Osteocyte (in vitro differentiated cells): ENCODE data around the gene MAP7D2. TPM values are rescaled to one million over a fixed set of nuclear protein-coding genes. Genes with fewer than 3 reads are reported as not detected.

ENCODE experiments used
- DNase-seq: peaks from one replicate; pipeline ENCODE4 v3.0.0; 2021; ENCODE audit warnings: mixed read lengths; ENCODE audit not compliant: unreplicated experiment; ENCODE audit errors: extremely low spot score
- H3K27ac Mint-ChIP-seq: one replicate; pipeline ENCODE4 v1.8.0; 2021; ENCODE audit warnings: mild to moderate bottlenecking, mixed read lengths; ENCODE audit not compliant: unreplicated experiment
- H3K27me3 Mint-ChIP-seq: one replicate; pipeline ENCODE4 v1.8.0; 2021; ENCODE audit warnings: mixed read lengths; ENCODE audit not compliant: unreplicated experiment
- H3K36me3 Mint-ChIP-seq: one replicate; pipeline ENCODE4 v1.8.0; 2021; ENCODE audit warnings: mixed read lengths; ENCODE audit not compliant: unreplicated experiment
- H3K4me1 Mint-ChIP-seq: one replicate; pipeline ENCODE4 v1.8.0; 2021; ENCODE audit warnings: mixed read lengths; ENCODE audit not compliant: unreplicated experiment
- H3K4me3 Mint-ChIP-seq: one replicate; pipeline ENCODE4 v1.8.0; 2021; ENCODE audit warnings: mild to moderate bottlenecking, moderate library complexity, mixed read lengths; ENCODE audit not compliant: unreplicated experiment
- H3K9me3 Mint-ChIP-seq: one replicate; pipeline ENCODE4 v1.8.0; 2021; ENCODE audit warnings: mixed read lengths; ENCODE audit not compliant: unreplicated experiment
- CTCF ChIP-seq: fragments of 200-600 bp; sonication (generic); IDR thresholded peaks from 2 replicates; pipeline ENCODE4 v1.5.0; 2021; ENCODE audit warnings: antibody characterized with exemption, mild to moderate bottlenecking, moderate library complexity
- total RNA-seq: library from RNA; stranded (reverse); gene quantifications from 2 replicates; pipeline ENCODE4 v1.2.1, GENCODE V29; 2021

MAP7D2 gene
- total RNA-seq, 1 donor from 2014 or later = 0.11 TPM

- no peaks in the 10 kb centered on the region for H3K4me1 Mint-ChIP-seq
- H3K36me3 Mint-ChIP-seq = peaks cover 5% of the 10 kb centered on the region
- no peak overlapping the region for H3K4me3 Mint-ChIP-seq
- peaks cover 29% of the 10 kb centered on the region for H3K9me3 Mint-ChIP-seq
- H3K27ac Mint-ChIP-seq = no peak overlapping the region
- no peak for TF ChIP-seq CTCF
- DNase-seq = no peak
- no peaks in the 10 kb centered on the region for H3K27me3 Mint-ChIP-seq
Observed at GRCh38 chrX:20016616-20016945, 100.1 kb downstream of the MAP7D2 start.

GRCh38 chrX:20015945-20016615 lies 100.6 kb downstream of the MAP7D2 start:
- no peaks in the 10 kb centered on the region for H3K27me3 Mint-ChIP-seq
- no peak overlapping the region for H3K27ac Mint-ChIP-seq
- H3K4me1 Mint-ChIP-seq = no peaks in the 10 kb centered on the region
- peaks cover 24% of the 10 kb centered on the region for H3K9me3 Mint-ChIP-seq
- no peak for TF ChIP-seq CTCF
- peaks cover 5% of the 10 kb centered on the region for H3K36me3 Mint-ChIP-seq
- H3K4me3 Mint-ChIP-seq = no peak overlapping the region
- no peak for DNase-seq

- Mint-ChIP-seq H3K9me3 (peaks cover 29% of the 10 kb centered on the region), H3K4me3 (no peak overlapping the region), H3K27me3 (no peaks in the 10 kb centered on the region), H3K27ac (no peak overlapping the region), H3K36me3 (peaks cover 5% of the 10 kb centered on the region), H3K4me1 (no peaks in the 10 kb centered on the region)
- no peak for TF ChIP-seq CTCF
- no peak for DNase-seq
Observed at GRCh38 chrX:20015422-20015821, 101.3 kb downstream of the MAP7D2 start.

GRCh38 chrX:20011608-20012007 lies 105.1 kb downstream of the MAP7D2 start:
- H3K27me3 Mint-ChIP-seq = no peaks in the 10 kb centered on the region
- peaks cover 30% of the 10 kb centered on the region for H3K9me3 Mint-ChIP-seq
- H3K4me1 Mint-ChIP-seq = no peaks in the 10 kb centered on the region
- H3K36me3 Mint-ChIP-seq = peaks cover 5% of the 10 kb centered on the region
- DNase-seq = no peak
- H3K27ac Mint-ChIP-seq = no peak overlapping the region
- H3K4me3 Mint-ChIP-seq = no peak overlapping the region
- no peak for TF ChIP-seq CTCF

- Mint-ChIP-seq H3K36me3 (no peaks in the 10 kb centered on the region), H3K9me3 (peaks cover 7% of the 10 kb centered on the region), H3K27ac (no peak overlapping the region), H3K27me3 (no peaks in the 10 kb centered on the region), H3K4me1 (no peaks in the 10 kb centered on the region), H3K4me3 (no peak overlapping the region)
- no peak for TF ChIP-seq CTCF
- no peak for DNase-seq
Observed at GRCh38 chrX:20007962-20008622, 108.6 kb downstream of the MAP7D2 start.
